ENCODE results near the gene KIF23.

Gene KIF23

GRCh38 chr15:69395991-69396390 is 18.2 kb upstream of the KIF23 start:
- no peaks in the 10 kb centered on the region for H3K9me3 ChIP-seq (ENCODE audit: control insufficient read depth, low read depth, low read length)
- no peak overlapping the region for H3K9ac ChIP-seq (ENCODE audit: low read length)
- H3K27me3 ChIP-seq (ENCODE audit: control insufficient read depth, insufficient read depth, low read length): no peaks in the 10 kb centered on the region
- no peaks in the 10 kb centered on the region for H3K36me3 ChIP-seq (ENCODE audit: control insufficient read depth, low read depth, low read length)
- H3K27ac ChIP-seq (ENCODE audit: low read length): no peak overlapping the region
- no peak overlapping the region for H3K4me3 ChIP-seq (ENCODE audit: low read length)
- H3K4me1 ChIP-seq (ENCODE audit: control insufficient read depth, low read depth, low read length): no peaks in the 10 kb centered on the region

- Histone ChIP-seq H3K36me3 (ENCODE audit: control insufficient read depth, low read depth, low read length) (no peaks in the 10 kb centered on the region), H3K4me1 (ENCODE audit: control insufficient read depth, low read depth, low read length) (no peaks in the 10 kb centered on the region), H3K4me3 (ENCODE audit: low read length) (no peak overlapping the region), H3K9ac (ENCODE audit: low read length) (no peak overlapping the region), H3K27ac (ENCODE audit: low read length) (no peak overlapping the region), H3K9me3 (ENCODE audit: control insufficient read depth, low read depth, low read length) (no peaks in the 10 kb centered on the region), H3K27me3 (ENCODE audit: control insufficient read depth, insufficient read depth, low read length) (no peaks in the 10 kb centered on the region)
Observed at GRCh38 chr15:69398491-69398891, 15.7 kb upstream of the KIF23 start.

- H3K9ac ChIP-seq (ENCODE audit: low read length): no peak overlapping the region
- H3K9me3 ChIP-seq (ENCODE audit: control insufficient read depth, low read depth, low read length): no peaks in the 10 kb centered on the region
- no peak overlapping the region for H3K27ac ChIP-seq (ENCODE audit: low read length)
- no peaks in the 10 kb centered on the region for H3K36me3 ChIP-seq (ENCODE audit: control insufficient read depth, low read depth, low read length)
- no peaks in the 10 kb centered on the region for H3K4me1 ChIP-seq (ENCODE audit: control insufficient read depth, low read depth, low read length)
- H3K27me3 ChIP-seq (ENCODE audit: control insufficient read depth, insufficient read depth, low read length): no peaks in the 10 kb centered on the region
- H3K4me3 ChIP-seq (ENCODE audit: low read length): no peak overlapping the region
Observed at GRCh38 chr15:69400850-69401249, 13.3 kb upstream of the KIF23 start.

GRCh38 chr15:69402816-69403215 is 11.3 kb upstream of the KIF23 start:
- Histone ChIP-seq H3K9me3 (ENCODE audit: control insufficient read depth, low read depth, low read length) (no peaks in the 10 kb centered on the region), H3K4me1 (ENCODE audit: control insufficient read depth, low read depth, low read length) (no peaks in the 10 kb centered on the region), H3K9ac (ENCODE audit: low read length) (no peak overlapping the region), H3K27me3 (ENCODE audit: control insufficient read depth, insufficient read depth, low read length) (no peaks in the 10 kb centered on the region), H3K36me3 (ENCODE audit: control insufficient read depth, low read depth, low read length) (no peaks in the 10 kb centered on the region), H3K4me3 (ENCODE audit: low read length) (no peak overlapping the region), H3K27ac (ENCODE audit: low read length) (no peak overlapping the region)

GRCh38 chr15:69403594-69403993 is 10.6 kb upstream of the KIF23 start:
- H3K4me3 ChIP-seq (ENCODE audit: low read length): no peak overlapping the region
- no peaks in the 10 kb centered on the region for H3K4me1 ChIP-seq (ENCODE audit: control insufficient read depth, low read depth, low read length)
- H3K27me3 ChIP-seq (ENCODE audit: control insufficient read depth, insufficient read depth, low read length): no peaks in the 10 kb centered on the region
- no peaks in the 10 kb centered on the region for H3K36me3 ChIP-seq (ENCODE audit: control insufficient read depth, low read depth, low read length)
- no peak overlapping the region for H3K27ac ChIP-seq (ENCODE audit: low read length)
- no peaks in the 10 kb centered on the region for H3K9me3 ChIP-seq (ENCODE audit: control insufficient read depth, low read depth, low read length)
- no peak overlapping the region for H3K9ac ChIP-seq (ENCODE audit: low read length)

GRCh38 chr15:69405110-69405509 is 9.0 kb upstream of the KIF23 start:
- no peak overlapping the region for H3K27ac ChIP-seq (ENCODE audit: low read length)
- no peaks in the 10 kb centered on the region for H3K9me3 ChIP-seq (ENCODE audit: control insufficient read depth, low read depth, low read length)
- H3K27me3 ChIP-seq (ENCODE audit: control insufficient read depth, insufficient read depth, low read length): no peaks in the 10 kb centered on the region
- H3K36me3 ChIP-seq (ENCODE audit: control insufficient read depth, low read depth, low read length): no peaks in the 10 kb centered on the region
- H3K9ac ChIP-seq (ENCODE audit: low read length): no peak overlapping the region
- H3K4me3 ChIP-seq (ENCODE audit: low read length): no peak overlapping the region
- H3K4me1 ChIP-seq (ENCODE audit: control insufficient read depth, low read depth, low read length): no peaks in the 10 kb centered on the region

GRCh38 chr15:69407719-69408400 is 6.3 kb upstream of the KIF23 start:
- no peaks in the 10 kb centered on the region for H3K36me3 ChIP-seq (ENCODE audit: control insufficient read depth, low read depth, low read length)
- H3K9me3 ChIP-seq (ENCODE audit: control insufficient read depth, low read depth, low read length): no peaks in the 10 kb centered on the region
- no peak overlapping the region for H3K9ac ChIP-seq (ENCODE audit: low read length)
- H3K4me1 ChIP-seq (ENCODE audit: control insufficient read depth, low read depth, low read length): no peaks in the 10 kb centered on the region
- no peak overlapping the region for H3K27ac ChIP-seq (ENCODE audit: low read length)
- H3K4me3 ChIP-seq (ENCODE audit: low read length): no peak overlapping the region
- no peaks in the 10 kb centered on the region for H3K27me3 ChIP-seq (ENCODE audit: control insufficient read depth, insufficient read depth, low read length)

- no peaks in the 10 kb centered on the region for H3K4me1 ChIP-seq (ENCODE audit: control insufficient read depth, low read depth, low read length)
- H3K27me3 ChIP-seq (ENCODE audit: control insufficient read depth, insufficient read depth, low read length): no peaks in the 10 kb centered on the region
- no peak overlapping the region for H3K27ac ChIP-seq (ENCODE audit: low read length)
- H3K36me3 ChIP-seq (ENCODE audit: control insufficient read depth, low read depth, low read length): no peaks in the 10 kb centered on the region
- no peak overlapping the region for H3K4me3 ChIP-seq (ENCODE audit: low read length)
- no peaks in the 10 kb centered on the region for H3K9me3 ChIP-seq (ENCODE audit: control insufficient read depth, low read depth, low read length)
- H3K9ac ChIP-seq (ENCODE audit: low read length): no peak overlapping the region
Observed at GRCh38 chr15:69408841-69409240, 5.3 kb upstream of the KIF23 start.

GRCh38 chr15:69410248-69410874 is 3.8 kb upstream of the KIF23 start:
- no peaks in the 10 kb centered on the region for H3K36me3 ChIP-seq (ENCODE audit: control insufficient read depth, low read depth, low read length)
- H3K27ac ChIP-seq (ENCODE audit: low read length): no peak overlapping the region
- H3K4me3 ChIP-seq (ENCODE audit: low read length): no peak overlapping the region
- H3K9ac ChIP-seq (ENCODE audit: low read length): no peak overlapping the region
- no peaks in the 10 kb centered on the region for H3K9me3 ChIP-seq (ENCODE audit: control insufficient read depth, low read depth, low read length)
- peaks cover 2% of the 10 kb centered on the region for H3K4me1 ChIP-seq (ENCODE audit: control insufficient read depth, low read depth, low read length)
- H3K27me3 ChIP-seq (ENCODE audit: control insufficient read depth, insufficient read depth, low read length): no peaks in the 10 kb centered on the region

GRCh38 chr15:69412274-69412673 is 1.9 kb upstream of the KIF23 start:
- Histone ChIP-seq H3K9ac (ENCODE audit: low read length) (no peak overlapping the region), H3K27ac (ENCODE audit: low read length) (no peak overlapping the region), H3K9me3 (ENCODE audit: control insufficient read depth, low read depth, low read length) (no peaks in the 10 kb centered on the region), H3K4me3 (ENCODE audit: low read length) (no peak overlapping the region), H3K36me3 (ENCODE audit: control insufficient read depth, low read depth, low read length) (peaks cover 3% of the 10 kb centered on the region), H3K27me3 (ENCODE audit: control insufficient read depth, insufficient read depth, low read length) (no peaks in the 10 kb centered on the region), H3K4me1 (ENCODE audit: control insufficient read depth, low read depth, low read length) (peaks cover 7% of the 10 kb centered on the region)

- H3K9ac ChIP-seq (ENCODE audit: low read length): no peak overlapping the region
- H3K4me1 ChIP-seq (ENCODE audit: control insufficient read depth, low read depth, low read length): peaks cover 7% of the 10 kb centered on the region
- no peaks in the 10 kb centered on the region for H3K9me3 ChIP-seq (ENCODE audit: control insufficient read depth, low read depth, low read length)
- H3K27me3 ChIP-seq (ENCODE audit: control insufficient read depth, insufficient read depth, low read length): no peaks in the 10 kb centered on the region
- H3K4me3 ChIP-seq (ENCODE audit: low read length): no peak overlapping the region
- peaks cover 7% of the 10 kb centered on the region for H3K36me3 ChIP-seq (ENCODE audit: control insufficient read depth, low read depth, low read length)
- no peak overlapping the region for H3K27ac ChIP-seq (ENCODE audit: low read length)
Observed at GRCh38 chr15:69412701-69413100, 1.4 kb upstream of the KIF23 start.

- Histone ChIP-seq H3K27ac (ENCODE audit: low read length) (no peak overlapping the region), H3K27me3 (ENCODE audit: control insufficient read depth, insufficient read depth, low read length) (no peaks in the 10 kb centered on the region), H3K9ac (ENCODE audit: low read length) (peak overlapping the region; percentile 65), H3K36me3 (ENCODE audit: control insufficient read depth, low read depth, low read length) (peaks cover 27% of the 10 kb centered on the region), H3K4me1 (ENCODE audit: control insufficient read depth, low read depth, low read length) (peaks cover 7% of the 10 kb centered on the region), H3K4me3 (ENCODE audit: low read length) (peak overlapping the region; percentile 89), H3K9me3 (ENCODE audit: control insufficient read depth, low read depth, low read length) (no peaks in the 10 kb centered on the region)
Observed at GRCh38 chr15:69414701-69415167, 585 bp downstream of the KIF23 start.
